ENCODE measurements around the gene GLI3. TPM values are rescaled to one million over a fixed set of nuclear protein-coding genes. Genes with fewer than 3 reads are reported as not detected.
A peak's percentile ranks its signal among the peaks of the same experiment; 100 is the strongest.

GLI3 gene
- total RNA-seq, 2 experiments from 2014 or later = not detected

- ATAC-seq (no peak), DNase-seq (no peak)
- Mint-ChIP-seq H3K9me3 (ENCODE audit: insufficient read depth) (no peaks in the 10 kb centered on the region), H3K27ac (no peak overlapping the region), H3K4me1 (ENCODE audit: low read depth) (no peaks in the 10 kb centered on the region), H3K4me3 (no peak overlapping the region), H3K36me3 (ENCODE audit: low read depth) (no peaks in the 10 kb centered on the region), H3K27me3 (ENCODE audit: low read depth) (peaks cover 5% of the 10 kb centered on the region)
- ChIA-PET POLR2A (no interaction called here), CTCF (no interaction called here)
Measured at GRCh38 chr7:41969561-41970105, 267.4 kb downstream of the GLI3 start.

GRCh38 chr7:41967156-41967555, 269.9 kb downstream of the GLI3 start:
- DNase-seq (no peak), ATAC-seq (no peak)
- Mint-ChIP-seq H3K27ac (no peak overlapping the region), H3K27me3 (ENCODE audit: low read depth) (no peaks in the 10 kb centered on the region), H3K4me3 (no peak overlapping the region), H3K4me1 (ENCODE audit: low read depth) (no peaks in the 10 kb centered on the region), H3K36me3 (ENCODE audit: low read depth) (no peaks in the 10 kb centered on the region), H3K9me3 (ENCODE audit: insufficient read depth) (no peaks in the 10 kb centered on the region)
- CTCF ChIA-PET = no interaction called here
- POLR2A ChIA-PET = no interaction called here

GRCh38 chr7:41965951-41966505, 271.0 kb downstream of the GLI3 start:
- Mint-ChIP-seq H3K4me3 (no peak overlapping the region), H3K9me3 (ENCODE audit: insufficient read depth) (no peaks in the 10 kb centered on the region), H3K27ac (no peak overlapping the region), H3K36me3 (ENCODE audit: low read depth) (no peaks in the 10 kb centered on the region), H3K4me1 (ENCODE audit: low read depth) (no peaks in the 10 kb centered on the region), H3K27me3 (ENCODE audit: low read depth) (peaks cover 5% of the 10 kb centered on the region)
- DNase-seq = no peak
- ATAC-seq = no peak
- ChIA-PET POLR2A (no interaction called here), CTCF (no interaction called here)

GRCh38 chr7:41964849-41965745, 271.9 kb downstream of the GLI3 start:
- peaks cover 5% of the 10 kb centered on the region for H3K27me3 Mint-ChIP-seq (ENCODE audit: low read depth)
- no peaks in the 10 kb centered on the region for H3K36me3 Mint-ChIP-seq (ENCODE audit: low read depth)
- ATAC-seq (no peak), DNase-seq (no peak)
- H3K4me1 Mint-ChIP-seq (ENCODE audit: low read depth) = no peaks in the 10 kb centered on the region
- ChIA-PET POLR2A (no interaction called here), CTCF (no interaction called here)
- H3K4me3 Mint-ChIP-seq = no peak overlapping the region
- no peak overlapping the region for H3K27ac Mint-ChIP-seq
- H3K9me3 Mint-ChIP-seq (ENCODE audit: insufficient read depth) = no peaks in the 10 kb centered on the region

GRCh38 chr7:41964183-41964753, 272.7 kb downstream of the GLI3 start:
- POLR2A ChIA-PET = no interaction called here
- peaks cover 7% of the 10 kb centered on the region for H3K27me3 Mint-ChIP-seq (ENCODE audit: low read depth)
- H3K4me3 Mint-ChIP-seq = no peak overlapping the region
- no peak overlapping the region for H3K27ac Mint-ChIP-seq
- no peaks in the 10 kb centered on the region for H3K4me1 Mint-ChIP-seq (ENCODE audit: low read depth)
- DNase-seq (no peak), ATAC-seq (no peak)
- H3K9me3 Mint-ChIP-seq (ENCODE audit: insufficient read depth) = no peaks in the 10 kb centered on the region
- H3K36me3 Mint-ChIP-seq (ENCODE audit: low read depth) = no peaks in the 10 kb centered on the region
- CTCF ChIA-PET = no interaction called here

GRCh38 chr7:41956705-41957104, 280.3 kb downstream of the GLI3 start:
- POLR2A ChIA-PET = no interaction called here
- CTCF ChIA-PET = no interaction called here
- H3K36me3 Mint-ChIP-seq (ENCODE audit: low read depth) = no peaks in the 10 kb centered on the region

GRCh38 chr7:41955893-41956675, 280.9 kb downstream of the GLI3 start:
- Mint-ChIP-seq H3K27ac (no peak overlapping the region), H3K4me3 (no peak overlapping the region), H3K36me3 (ENCODE audit: low read depth) (no peaks in the 10 kb centered on the region), H3K4me1 (ENCODE audit: low read depth) (no peaks in the 10 kb centered on the region), H3K27me3 (ENCODE audit: low read depth) (peaks cover 8% of the 10 kb centered on the region), H3K9me3 (ENCODE audit: insufficient read depth) (no peaks in the 10 kb centered on the region)
- DNase-seq (no peak), ATAC-seq (no peak)
- CTCF ChIA-PET = interaction anchor here (0.6 to 1.6 kb wide), 2 partner anchors 13 to 15 kb away, joined by 3 to 6 read pairs; no protein-coding TSS in a partner anchor
- POLR2A ChIA-PET = no interaction called here

More at GRCh38 chr7:41956705-41957104, 280.3 kb downstream of the GLI3 start:
- no peaks in the 10 kb centered on the region for H3K4me1 Mint-ChIP-seq (ENCODE audit: low read depth)
- H3K9me3 Mint-ChIP-seq (ENCODE audit: insufficient read depth) = no peaks in the 10 kb centered on the region
- H3K27ac Mint-ChIP-seq = no peak overlapping the region
- ATAC-seq (no peak), DNase-seq (no peak)
- peaks cover 8% of the 10 kb centered on the region for H3K27me3 Mint-ChIP-seq (ENCODE audit: low read depth)
- no peak overlapping the region for H3K4me3 Mint-ChIP-seq

GRCh38 chr7:41955451-41955850, 281.6 kb downstream of the GLI3 start:
- H3K27ac Mint-ChIP-seq = no peak overlapping the region
- ATAC-seq (no peak), DNase-seq (no peak)
- no peak overlapping the region for H3K4me3 Mint-ChIP-seq
- H3K9me3 Mint-ChIP-seq (ENCODE audit: insufficient read depth) = no peaks in the 10 kb centered on the region
- CTCF ChIA-PET = interaction anchor here (0.6 to 1.6 kb wide), 3 partner anchors 12 to 15 kb away, joined by 3 to 6 read pairs (median 3); no protein-coding TSS in a partner anchor
- no peaks in the 10 kb centered on the region for H3K36me3 Mint-ChIP-seq (ENCODE audit: low read depth)
- H3K27me3 Mint-ChIP-seq (ENCODE audit: low read depth) = peaks cover 13% of the 10 kb centered on the region
- no peaks in the 10 kb centered on the region for H3K4me1 Mint-ChIP-seq (ENCODE audit: low read depth)
- POLR2A ChIA-PET = no interaction called here

- H3K9me3 Mint-ChIP-seq (ENCODE audit: insufficient read depth) = no peaks in the 10 kb centered on the region
- peaks cover 15% of the 10 kb centered on the region for H3K27me3 Mint-ChIP-seq (ENCODE audit: low read depth)
- H3K36me3 Mint-ChIP-seq (ENCODE audit: low read depth) = no peaks in the 10 kb centered on the region
- CTCF ChIA-PET = interaction anchor here (1.1 to 1.6 kb wide), 2 partner anchors 12 to 14 kb away, joined by 3 to 6 read pairs; no protein-coding TSS in a partner anchor
- no peak overlapping the region for H3K27ac Mint-ChIP-seq
- H3K4me1 Mint-ChIP-seq (ENCODE audit: low read depth) = no peaks in the 10 kb centered on the region
- DNase-seq (no peak), ATAC-seq (no peak)
- POLR2A ChIA-PET = no interaction called here
- no peak overlapping the region for H3K4me3 Mint-ChIP-seq
Measured at GRCh38 chr7:41954976-41955375, 282.0 kb downstream of the GLI3 start.

GRCh38 chr7:41948503-41948902, 288.5 kb downstream of the GLI3 start:
- no peaks in the 10 kb centered on the region for H3K9me3 Mint-ChIP-seq (ENCODE audit: insufficient read depth)
- H3K4me3 Mint-ChIP-seq = no peak overlapping the region
- no peak for DNase-seq
- H3K4me1 Mint-ChIP-seq (ENCODE audit: low read depth) = peaks cover 3% of the 10 kb centered on the region
- ATAC-seq = no peak
- POLR2A ChIA-PET = no interaction called here
- CTCF ChIA-PET = no interaction called here
- H3K27ac Mint-ChIP-seq = no peak overlapping the region
- no peaks in the 10 kb centered on the region for H3K36me3 Mint-ChIP-seq (ENCODE audit: low read depth)
- H3K27me3 Mint-ChIP-seq (ENCODE audit: low read depth) = peaks cover 9% of the 10 kb centered on the region

- DNase-seq (peak; percentile 79), ATAC-seq (peak; percentile 80)
- Mint-ChIP-seq H3K4me3 (no peak overlapping the region), H3K27ac (peak overlapping the region; percentile 33), H3K36me3 (ENCODE audit: low read depth) (no peaks in the 10 kb centered on the region), H3K27me3 (ENCODE audit: low read depth) (peaks cover 20% of the 10 kb centered on the region), H3K9me3 (ENCODE audit: insufficient read depth) (no peaks in the 10 kb centered on the region), H3K4me1 (ENCODE audit: low read depth) (peaks cover 10% of the 10 kb centered on the region)
- ChIA-PET POLR2A (no interaction called here), CTCF (interaction anchor here (0.8 to 1.8 kb wide), 13 partner anchors 8 to 1895 kb away, joined by 3 to 7 read pairs (median 4); no protein-coding TSS in a partner anchor)
Measured at GRCh38 chr7:41943094-41943577, 293.9 kb downstream of the GLI3 start.
